ENCODE results near the gene PVALEF. TPM values are rescaled to one million over a fixed set of nuclear protein-coding genes. Genes with fewer than 3 reads are reported as not detected.

PVALEF gene
- total and polyA plus RNA-seq, 2 of the 13 experiments (the other 11 are each of a cell fraction or from before 2014, with no cell fraction given), result 0.18 TPM

DNA sequence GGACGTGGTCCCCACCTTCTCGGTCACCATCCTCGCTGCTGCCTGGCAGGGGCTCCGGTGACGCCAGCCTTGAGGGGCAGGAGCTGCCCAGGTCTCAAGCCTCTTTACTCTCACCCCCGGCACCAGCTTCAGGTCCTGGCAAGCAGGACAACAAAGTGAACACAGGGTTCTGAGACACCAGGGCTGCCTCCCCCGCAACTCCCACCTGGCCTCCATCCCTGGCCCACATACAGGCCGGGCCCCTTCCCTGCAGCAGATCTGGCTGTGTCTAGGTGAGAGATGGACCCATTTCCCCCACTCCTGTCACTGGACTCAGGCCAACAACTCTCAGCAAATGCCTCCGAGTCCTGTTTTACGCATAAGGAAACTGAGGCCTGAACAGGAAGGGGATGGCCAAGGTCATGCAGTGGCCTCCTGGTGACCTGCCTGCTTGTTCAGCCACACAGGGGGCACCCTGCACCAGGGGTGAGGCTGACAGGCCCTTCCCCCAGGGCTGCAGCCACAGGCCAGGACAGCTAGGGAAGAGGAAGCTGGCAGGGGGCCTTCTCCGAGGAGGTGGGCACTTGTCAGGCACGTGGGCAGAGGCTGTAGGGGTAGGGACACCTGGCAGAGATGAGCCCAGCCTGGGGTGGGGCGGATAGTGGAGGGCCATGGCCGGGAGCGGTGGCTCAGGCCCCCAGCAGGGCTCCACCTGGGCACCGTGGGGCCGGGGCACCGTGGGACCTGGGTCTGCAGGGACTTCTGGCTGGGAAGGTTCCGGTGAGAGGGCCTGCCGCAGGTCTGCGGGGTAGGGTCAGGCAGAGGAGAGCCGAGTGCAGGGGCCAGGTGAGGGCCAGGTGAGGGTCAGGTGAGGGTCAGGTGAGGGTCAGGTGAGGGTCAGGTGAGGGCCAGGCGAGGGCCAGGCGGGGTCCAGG lies 46.7 kb upstream of the PVALEF start (continued):
- TF ChIP-seq TCF7 (IDR thresholded peaks at IDR 0.05; ENCODE audit: low read depth) (no peak), AGO2 (optimal IDR thresholded peaks at IDR 0.05; ENCODE audit: low read depth, low read length) (peak; percentile 89), ZNF83 (CRISPR knock-in tag; IDR thresholded peaks at IDR 0.05; ENCODE audit: borderline replicate concordance) (no peak), PHF8 (CRISPR knock-in tag; IDR thresholded peaks at IDR 0.05) (no peak), ZNF432 (CRISPR knock-in tag; IDR thresholded peaks at IDR 0.05; ENCODE audit: borderline replicate concordance) (no peak), CBX5 (CRISPR knock-in tag; IDR thresholded peaks at IDR 0.05; ENCODE audit: borderline replicate concordance) (0 out of 2 replicates have a peak, but pooled peaks have one; percentile 25), RBM22 (optimal IDR thresholded peaks at IDR 0.05; ENCODE audit: low read length) (peak; percentile 70)
- TF ChIP-seq, protein P1, sequence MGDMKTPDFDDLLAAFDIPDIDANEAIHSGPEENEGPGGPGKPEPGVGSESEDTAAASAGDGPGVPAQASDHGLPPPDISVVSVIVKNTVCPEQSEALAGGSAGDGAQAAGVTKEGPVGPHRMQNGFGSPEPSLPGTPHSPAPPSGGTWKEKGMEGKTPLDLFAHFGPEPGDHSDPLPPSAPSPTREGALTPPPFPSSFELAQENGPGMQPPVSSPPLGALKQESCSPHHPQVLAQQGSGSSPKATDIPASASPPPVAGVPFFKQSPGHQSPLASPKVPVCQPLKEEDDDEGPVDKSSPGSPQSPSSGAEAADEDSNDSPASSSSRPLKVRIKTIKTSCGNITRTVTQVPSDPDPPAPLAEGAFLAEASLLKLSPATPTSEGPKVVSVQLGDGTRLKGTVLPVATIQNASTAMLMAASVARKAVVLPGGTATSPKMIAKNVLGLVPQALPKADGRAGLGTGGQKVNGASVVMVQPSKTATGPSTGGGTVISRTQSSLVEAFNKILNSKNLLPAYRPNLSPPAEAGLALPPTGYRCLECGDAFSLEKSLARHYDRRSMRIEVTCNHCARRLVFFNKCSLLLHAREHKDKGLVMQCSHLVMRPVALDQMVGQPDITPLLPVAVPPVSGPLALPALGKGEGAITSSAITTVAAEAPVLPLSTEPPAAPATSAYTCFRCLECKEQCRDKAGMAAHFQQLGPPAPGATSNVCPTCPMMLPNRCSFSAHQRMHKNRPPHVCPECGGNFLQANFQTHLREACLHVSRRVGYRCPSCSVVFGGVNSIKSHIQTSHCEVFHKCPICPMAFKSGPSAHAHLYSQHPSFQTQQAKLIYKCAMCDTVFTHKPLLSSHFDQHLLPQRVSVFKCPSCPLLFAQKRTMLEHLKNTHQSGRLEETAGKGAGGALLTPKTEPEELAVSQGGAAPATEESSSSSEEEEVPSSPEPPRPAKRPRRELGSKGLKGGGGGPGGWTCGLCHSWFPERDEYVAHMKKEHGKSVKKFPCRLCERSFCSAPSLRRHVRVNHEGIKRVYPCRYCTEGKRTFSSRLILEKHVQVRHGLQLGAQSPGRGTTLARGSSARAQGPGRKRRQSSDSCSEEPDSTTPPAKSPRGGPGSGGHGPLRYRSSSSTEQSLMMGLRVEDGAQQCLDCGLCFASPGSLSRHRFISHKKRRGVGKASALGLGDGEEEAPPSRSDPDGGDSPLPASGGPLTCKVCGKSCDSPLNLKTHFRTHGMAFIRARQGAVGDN (CRISPR knock-in tag; IDR thresholded peaks at IDR 0.05), result 0 out of 2 replicates have a peak, but pooled peaks have one; percentile 12
- TF ChIP-seq, protein P2, sequence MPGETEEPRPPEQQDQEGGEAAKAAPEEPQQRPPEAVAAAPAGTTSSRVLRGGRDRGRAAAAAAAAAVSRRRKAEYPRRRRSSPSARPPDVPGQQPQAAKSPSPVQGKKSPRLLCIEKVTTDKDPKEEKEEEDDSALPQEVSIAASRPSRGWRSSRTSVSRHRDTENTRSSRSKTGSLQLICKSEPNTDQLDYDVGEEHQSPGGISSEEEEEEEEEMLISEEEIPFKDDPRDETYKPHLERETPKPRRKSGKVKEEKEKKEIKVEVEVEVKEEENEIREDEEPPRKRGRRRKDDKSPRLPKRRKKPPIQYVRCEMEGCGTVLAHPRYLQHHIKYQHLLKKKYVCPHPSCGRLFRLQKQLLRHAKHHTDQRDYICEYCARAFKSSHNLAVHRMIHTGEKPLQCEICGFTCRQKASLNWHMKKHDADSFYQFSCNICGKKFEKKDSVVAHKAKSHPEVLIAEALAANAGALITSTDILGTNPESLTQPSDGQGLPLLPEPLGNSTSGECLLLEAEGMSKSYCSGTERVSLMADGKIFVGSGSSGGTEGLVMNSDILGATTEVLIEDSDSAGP (CRISPR knock-in tag; IDR thresholded peaks at IDR 0.05; ENCODE audit: borderline replicate concordance), result peak; percentile 31; the same call in 1 of the 2 replicates
